Activated CD8-positive, alpha-beta memory T cell treated with anti-CD3 and anti-CD28 coated beads for 48 hours (primary cell): Measurements from ENCODE around the gene TCFL5.
A peak's percentile ranks its signal among the peaks of the same experiment; 100 is the strongest.

Source experiments
- DNase-seq, 3 experiments: peaks; one replicate each; pipeline ENCODE4 v3.0.0-alpha.2; 2020; ENCODE audit warnings: low read depth in 2 of 3, low spot score in 2 of 3

Gene TCFL5

DNA sequence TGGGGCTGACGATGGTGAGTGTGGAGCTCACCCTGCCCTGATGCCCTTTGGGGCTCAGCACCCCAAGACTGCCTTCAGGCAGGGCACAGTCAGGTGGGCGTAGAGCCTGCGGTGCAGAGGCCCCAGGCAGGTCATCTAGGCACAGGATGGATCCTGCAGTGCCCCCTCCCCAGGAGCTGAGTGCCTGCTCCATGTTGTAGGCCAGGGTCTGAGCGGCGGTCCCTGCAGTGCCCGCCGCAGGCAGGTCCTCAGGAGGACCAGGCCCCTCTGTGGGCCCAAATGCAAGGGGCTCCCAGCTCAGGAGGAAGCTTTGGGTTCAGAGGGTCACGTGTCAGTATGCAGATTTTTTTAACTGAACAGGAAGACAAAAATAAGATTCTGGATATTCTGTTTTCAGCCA, 62.6 kb downstream of the TCFL5 start:
- no peak for DNase-seq

DNA sequence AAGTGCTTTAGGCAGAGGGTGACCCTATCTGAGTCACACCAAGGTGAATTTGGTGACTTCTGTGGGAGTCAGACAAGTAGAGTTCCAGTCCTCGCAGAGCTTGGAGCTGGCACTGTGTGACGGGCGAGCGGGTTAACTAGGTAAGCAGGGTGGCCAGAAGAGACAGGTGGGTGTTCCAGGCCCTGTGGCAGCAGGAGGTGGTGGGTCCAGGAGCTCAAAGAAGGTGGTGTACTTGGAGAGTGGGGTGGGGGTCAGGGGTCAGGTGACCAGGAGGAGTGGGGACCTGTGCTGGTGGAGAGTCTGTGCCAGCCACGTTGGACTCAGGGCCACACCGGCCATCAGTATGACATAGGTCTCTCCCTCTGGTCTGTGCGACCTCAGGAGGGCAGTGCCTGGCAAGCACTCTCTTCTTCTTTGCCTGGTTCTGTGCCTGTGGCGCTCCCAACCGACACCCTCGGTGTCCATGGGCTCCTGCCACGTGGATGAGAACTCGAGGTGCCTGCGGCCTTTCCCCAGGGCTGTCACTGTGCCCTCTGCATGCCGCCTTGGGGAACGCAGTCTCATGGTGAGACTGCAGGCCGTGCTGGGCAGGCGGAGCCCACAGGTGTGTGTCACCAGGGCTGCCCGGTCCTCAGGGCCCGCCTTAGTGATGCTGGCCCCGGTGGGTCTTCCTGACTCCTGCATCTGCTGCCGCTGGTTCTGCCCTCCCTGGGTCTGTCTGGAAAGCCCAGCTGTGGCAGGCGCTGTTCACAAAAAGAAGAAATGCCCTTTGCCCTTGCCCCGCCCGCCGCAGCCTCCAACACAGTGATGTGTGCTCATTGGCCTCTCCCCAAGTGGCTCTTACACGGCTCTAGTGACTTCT, 63.7 kb downstream of the TCFL5 start:
- no peak for DNase-seq

DNA sequence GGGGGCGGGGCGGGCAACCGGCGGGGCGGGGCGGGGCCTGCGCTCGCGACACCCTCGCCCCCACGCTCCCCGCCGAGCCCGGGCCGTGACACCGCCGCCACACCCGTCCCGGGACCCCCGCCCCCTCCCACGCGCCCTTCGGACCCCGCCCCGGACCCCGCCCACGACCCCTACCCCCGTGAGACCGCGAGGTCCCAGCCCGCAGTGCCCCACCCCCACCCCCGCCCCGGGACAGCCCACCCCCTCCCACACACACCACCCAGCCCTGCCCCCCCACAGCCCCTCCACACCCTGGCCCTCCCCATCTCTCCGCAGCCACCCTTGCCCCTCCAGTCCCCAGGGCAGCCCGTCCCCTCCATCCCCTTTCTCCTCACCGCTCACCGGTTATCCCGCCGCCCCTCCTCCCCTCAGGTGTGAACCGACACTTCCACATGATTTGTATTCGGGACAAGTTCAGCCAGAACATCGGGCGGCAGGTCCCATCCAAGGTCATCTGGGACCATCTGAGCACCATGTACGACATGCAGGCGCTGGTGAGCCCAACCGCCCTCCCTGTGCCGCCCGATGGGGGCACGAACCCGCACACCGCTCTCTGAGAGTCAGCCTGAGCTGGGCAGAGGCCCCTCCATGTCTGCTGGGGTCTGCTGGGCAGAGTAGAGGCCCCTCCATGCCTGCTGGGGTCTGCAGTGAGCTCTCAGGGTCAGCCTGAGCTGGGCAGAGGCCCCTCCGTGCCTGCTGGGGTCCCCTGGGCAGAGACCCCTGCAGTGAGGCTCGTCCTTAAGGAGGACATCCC, 64.7 kb downstream of the TCFL5 start:
- DNase-seq = no peak

DNA sequence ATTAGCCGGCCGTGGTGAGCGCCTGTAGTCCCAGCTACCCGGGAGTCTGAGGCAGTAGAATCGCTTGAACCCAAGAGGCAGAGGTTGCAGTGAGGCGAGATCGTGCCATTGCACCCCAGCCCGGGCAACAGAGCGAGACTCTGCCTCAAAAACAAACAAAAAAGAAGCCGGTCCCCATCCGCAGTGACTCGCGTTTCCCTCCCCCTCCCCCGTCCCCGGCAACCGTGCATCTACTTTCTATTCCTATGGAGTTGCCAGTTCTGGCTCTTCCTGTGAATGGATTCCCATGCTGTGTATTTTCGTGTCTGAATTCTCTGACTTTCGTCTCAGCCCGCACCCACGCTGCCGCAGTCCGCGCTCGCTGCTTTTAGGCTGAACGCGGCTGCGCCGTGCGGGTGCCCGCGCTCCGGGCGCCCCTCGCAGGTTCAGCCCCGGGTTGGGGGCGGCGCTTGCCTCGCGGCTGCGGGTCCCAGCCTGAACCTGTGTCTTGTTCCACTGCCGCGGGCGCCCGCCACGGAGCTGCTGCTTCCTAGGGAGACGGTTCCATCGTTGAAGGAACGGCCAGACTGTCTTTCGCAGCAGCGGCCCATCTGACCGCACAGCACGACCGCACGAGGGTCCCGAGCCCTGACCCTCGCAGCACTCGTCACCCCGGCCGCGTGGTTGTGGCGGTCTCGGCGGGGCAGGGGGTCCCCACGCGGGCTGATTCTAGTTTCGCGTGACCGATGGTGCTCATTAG, 66.4 kb downstream of the TCFL5 start:
- peak in 2 of 3 experiments; percentile 55 to 57 for DNase-seq

DNA sequence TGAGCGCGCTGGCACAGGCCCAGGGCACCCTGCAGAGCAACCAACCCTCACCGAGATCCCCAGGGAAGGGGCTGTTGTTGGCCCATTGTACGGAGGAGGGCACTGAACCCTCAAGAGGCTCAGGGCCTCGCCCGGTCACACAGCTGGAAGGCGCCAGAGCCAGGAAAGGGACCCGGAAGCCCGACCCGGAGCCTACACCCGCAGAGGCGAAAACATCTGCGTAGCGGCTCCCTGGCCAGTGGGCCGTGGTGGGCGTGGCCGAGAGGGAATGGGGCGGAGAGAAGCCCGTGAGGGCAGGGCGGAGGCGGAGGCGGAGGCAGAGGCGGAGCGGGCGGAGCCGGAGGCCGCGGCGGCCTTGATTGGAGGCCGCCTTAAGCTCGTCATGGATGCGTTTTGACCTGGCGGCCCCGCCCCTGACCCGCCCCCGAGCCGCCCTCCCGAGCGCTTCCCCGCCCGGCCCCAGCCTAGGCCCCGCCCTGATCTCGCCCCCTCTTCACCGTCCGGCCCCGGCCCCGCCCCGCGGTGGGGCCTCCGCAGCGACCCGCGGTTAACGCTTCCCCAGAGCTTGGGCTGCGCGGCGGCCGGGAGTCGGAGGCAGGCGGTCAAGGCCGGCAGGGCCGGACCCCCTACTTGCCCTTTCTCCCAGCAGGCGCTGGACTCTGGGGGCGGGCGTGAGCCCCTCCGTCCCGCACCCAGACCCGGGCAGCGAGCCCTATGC, 67.5 kb downstream of the TCFL5 start:
- DNase-seq = peak; percentile 83 to 92 (median 90)

- DNase-seq = no peak
Observed at GRCh38 chr20:62793757-62794006, 67.9 kb downstream of the TCFL5 start.

DNA sequence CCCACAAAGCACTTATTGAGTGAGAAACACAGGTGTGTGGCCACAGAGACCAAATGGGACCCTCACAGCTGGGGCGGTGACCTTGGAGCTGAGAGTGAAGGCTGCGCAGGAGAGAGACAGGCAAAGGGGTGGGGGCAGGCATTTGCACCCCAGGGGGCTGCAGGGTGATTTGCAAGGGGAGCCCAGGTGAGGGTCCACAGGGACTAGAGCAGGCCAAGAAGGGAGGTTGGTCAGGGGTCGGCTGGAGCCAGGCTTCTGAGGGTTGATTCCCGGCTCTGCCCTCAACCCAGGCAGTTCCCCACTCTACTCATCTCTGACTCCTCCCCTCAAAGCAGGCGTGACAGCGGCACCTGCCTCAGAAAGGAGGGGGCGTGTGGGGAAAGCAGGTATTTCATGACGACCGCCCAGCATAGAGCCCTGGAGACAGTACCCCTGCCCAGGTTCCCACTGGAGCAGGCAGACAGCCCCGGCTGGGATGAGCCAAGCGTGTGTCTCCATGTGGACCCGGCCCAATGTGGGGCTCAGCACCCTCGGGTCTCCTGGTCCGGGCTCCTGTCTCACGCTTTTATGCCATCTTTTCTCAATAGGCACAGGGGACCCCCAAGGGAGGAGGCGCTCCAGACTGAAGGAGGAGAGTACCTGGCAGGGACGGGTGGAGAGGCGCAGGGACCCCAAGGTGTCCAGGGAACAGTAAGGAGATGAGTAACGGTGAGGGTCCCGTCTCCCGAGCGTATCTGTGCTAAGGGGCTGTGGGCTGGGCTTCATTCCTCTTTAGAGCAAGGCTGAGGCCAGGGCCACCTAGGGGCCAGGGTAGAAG, 68.5 kb downstream of the TCFL5 start:
- DNase-seq = no peak

GRCh38 chr20:62792182-62792939, 69.3 kb downstream of the TCFL5 start:
- DNase-seq = no peak

GRCh38 chr20:62791301-62792181, 70.1 kb downstream of the TCFL5 start:
- DNase-seq = peak in 2 of 3 experiments; percentile 51 to 62
